ENCODE measurements around the gene CLDN6.

Gene CLDN6

DNA sequence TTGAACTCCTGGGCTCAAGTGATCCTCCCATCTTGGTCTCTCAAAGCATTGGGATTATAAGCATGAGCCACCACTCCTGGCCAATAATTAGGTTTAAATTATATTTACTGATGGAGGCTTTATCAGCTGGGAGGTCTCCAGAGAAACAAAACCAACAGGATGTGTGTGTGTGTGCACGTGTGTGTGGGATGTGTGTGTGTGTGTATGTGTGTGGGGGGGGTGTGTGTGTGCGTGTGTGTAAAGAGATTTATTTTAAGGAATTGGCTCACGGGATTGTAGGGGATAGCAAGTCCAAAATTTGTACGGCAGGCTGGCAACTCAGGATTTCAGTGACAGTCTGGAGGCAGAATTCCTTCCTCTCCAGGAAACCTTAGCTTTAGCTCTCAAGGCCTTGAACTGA, 33.0 kb upstream of the CLDN6 start:
- DNase-seq = no peak

DNA sequence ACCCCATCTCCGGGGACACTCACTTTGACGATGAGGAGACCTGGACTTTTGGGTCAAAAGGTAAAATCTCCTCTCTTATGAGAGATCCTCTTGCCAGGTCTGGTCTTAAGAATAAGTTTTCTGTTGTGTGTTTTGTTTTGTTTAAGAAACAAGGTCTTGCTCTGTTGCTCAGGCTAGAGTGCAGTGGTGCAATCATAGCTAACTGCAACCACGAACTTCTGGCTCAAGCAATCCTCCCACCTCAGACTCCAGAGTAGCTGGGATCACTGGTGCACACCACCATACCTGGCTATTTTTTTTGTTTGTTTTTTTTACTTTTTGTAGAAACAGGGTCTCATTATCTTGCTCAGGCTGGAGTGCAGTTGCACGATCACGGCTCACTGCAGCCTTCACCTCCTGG, 32.5 kb upstream of the CLDN6 start:
- no peak for DNase-seq

DNA sequence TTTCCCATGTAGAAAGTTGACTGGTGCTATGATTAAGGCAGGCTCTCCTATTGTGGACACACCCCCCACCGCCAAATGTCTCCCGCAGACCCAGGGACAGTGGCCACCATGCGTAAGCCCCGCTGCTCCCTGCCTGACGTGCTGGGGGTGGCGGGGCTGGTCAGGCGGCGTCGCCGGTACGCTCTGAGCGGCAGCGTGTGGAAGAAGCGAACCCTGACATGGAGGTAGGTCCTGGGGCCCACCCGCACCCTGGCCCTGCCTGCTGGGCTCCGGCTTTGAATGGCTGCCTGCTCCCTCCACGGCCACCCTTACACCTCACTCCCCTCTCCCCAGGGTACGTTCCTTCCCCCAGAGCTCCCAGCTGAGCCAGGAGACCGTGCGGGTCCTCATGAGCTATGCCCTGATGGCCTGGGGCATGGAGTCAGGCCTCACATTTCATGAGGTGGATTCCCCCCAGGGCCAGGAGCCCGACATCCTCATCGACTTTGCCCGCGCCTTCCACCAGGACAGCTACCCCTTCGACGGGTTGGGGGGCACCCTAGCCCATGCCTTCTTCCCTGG, 32.0 kb upstream of the CLDN6 start:
- DNase-seq = no peak

DNA sequence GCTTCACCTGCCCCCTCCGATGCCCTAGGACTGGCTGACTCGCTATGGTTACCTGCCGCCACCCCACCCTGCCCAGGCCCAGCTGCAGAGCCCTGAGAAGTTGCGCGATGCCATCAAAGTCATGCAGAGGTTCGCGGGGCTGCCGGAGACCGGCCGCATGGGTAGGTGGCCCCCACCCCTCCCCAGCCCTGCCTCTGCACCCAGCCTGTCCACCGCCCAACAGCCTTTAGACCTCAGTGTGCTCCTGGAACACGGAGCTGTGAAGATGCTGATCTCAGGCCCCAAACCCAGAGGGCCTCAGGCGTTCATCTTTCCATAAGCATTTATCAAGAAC, 29.4 kb upstream of the CLDN6 start:
- DNase-seq = no peak

DNA sequence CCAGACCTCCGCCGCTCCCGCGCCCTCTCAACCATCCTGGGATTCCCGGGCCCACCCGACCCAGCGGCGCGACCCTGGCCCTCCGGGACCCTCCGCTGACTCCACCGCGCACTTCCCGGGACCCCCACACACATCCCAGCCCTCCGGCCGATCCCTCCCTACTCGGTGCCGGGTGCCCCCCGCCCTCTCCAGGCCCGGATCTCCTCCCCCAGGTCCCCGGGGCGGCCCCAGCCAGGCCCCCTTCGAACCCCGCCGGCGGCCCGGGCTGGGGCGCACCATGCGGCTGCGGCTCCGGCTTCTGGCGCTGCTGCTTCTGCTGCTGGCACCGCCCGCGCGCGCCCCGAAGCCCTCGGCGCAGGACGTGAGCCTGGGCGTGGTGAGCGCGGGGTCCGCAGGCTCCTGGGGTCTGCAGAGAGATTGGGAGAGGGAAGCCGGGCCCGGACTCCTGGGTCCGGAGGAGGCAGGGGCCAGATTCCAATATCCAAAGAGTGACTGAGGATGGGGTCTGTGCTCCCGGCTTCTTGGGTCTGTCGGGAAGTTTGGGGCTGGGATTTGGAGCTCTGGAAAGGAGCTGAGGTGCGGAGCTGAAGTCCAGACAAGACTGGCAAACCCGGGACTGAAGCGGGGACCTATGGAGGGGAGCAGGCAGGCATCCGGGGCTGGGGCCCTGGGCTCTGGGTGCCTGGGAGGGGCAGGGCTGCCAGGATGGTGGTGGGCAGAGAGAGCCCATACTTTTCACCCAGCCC, 28.8 kb upstream of the CLDN6 start:
- no peak for DNase-seq

DNA sequence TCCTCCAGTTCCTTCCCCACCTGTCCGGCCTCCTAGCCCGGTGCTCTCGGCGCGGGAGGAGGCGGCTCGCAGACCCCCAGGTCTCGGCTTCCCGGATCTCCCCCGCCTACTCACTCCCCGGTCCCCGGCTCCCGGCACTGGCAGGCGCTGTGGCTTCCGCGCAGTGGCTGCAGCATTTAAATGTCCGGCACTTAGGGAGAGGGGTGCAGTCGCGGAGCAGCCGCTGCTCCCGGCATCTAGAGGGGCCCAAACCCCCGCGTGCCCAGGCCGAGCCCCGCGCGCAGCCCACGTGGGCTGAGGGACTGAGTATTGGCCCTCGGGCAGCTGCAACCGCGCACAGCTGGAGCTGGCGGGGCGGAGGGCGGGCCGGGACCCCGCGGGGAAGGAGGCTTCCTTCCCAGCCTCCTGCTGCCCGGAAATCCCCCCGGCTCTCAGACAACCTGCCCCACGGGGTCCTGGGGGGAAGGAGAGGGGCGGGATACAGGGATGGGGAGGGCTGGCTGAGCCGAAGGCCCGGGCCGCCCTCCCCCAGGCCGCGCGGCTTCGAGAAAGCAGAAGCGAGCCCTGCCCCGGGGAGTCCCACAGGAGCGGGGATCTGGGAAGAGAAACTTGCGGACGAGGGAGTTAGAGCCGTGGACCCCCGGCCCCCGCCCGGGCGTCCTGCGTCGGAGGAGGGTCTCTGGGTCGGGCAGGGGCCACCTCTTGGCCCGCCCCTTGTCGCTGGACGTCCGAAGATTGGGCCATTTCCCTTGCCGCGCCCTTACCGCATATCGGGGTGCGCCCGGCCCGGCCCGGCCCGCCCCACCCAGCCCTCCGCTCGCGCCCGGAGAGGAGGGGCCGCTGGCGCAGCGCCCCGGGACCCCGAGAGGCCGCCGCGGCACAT, 28.0 kb upstream of the CLDN6 start, which contains the start of gene MMP25:
MMP25 (plus strand) TSS at position 804 of the 883 bp plus-strand sequence. CDS start 357 bp downstream, outside the sequence.
- no peak for DNase-seq

DNA sequence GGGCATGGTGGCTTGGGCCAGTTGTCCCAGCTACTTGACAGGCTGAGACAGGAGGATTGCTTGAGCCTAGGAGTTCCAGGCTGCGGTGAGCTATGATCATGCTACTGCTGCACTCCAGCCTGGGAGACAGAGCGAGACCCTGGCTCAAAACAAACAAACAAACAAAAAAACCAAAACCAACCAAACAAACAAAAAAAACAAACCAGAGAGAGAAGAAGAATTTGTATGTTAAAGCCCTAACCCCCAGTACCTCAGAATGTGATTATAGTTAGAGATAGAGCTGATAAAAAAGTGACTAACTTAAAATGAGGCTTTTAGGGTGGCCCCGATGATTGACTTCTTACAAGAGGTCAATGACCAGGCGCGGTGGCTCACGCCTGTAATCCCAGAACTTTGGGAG, 26.7 kb upstream of the CLDN6 start:
- no peak for DNase-seq

DNA sequence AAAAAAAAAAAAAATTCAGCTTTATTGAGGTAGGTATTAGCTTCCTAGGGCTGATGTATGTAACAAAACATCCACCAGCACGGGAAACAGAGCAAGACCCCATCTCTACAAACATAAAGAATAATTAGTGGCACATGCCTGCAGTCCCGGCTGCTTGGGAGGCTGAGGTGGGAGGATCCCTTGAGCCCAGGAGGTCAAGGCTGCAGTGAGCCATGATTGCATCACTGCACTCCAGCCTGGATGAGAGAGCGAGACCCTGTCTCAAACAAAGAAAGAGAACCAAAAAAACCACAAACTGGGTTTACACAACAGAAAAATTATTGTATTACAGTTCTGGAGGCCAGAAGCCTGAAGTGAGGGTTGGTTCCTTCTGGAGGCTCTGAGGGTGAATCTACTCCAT, 24.4 kb upstream of the CLDN6 start:
- DNase-seq = no peak

DNA sequence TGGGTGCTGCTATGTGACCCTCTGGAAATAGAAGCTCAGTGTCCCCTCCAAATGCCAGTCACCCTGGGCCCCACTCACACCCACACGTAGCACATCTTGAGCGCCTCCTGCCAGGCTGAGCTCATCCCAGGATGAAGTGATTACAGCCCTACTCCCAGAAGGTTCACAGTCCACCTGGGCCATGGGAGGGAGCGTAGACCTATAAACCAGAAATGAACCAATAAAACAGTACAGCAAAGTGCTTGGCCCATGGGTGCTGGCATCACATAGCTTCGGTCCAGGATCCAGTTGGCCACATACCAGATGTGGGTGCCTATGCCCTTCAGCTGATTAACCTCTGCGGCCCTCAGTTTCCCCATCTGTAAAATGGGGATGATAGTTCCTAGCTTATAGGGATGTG, 20.9 kb upstream of the CLDN6 start:
- DNase-seq = no peak

DNA sequence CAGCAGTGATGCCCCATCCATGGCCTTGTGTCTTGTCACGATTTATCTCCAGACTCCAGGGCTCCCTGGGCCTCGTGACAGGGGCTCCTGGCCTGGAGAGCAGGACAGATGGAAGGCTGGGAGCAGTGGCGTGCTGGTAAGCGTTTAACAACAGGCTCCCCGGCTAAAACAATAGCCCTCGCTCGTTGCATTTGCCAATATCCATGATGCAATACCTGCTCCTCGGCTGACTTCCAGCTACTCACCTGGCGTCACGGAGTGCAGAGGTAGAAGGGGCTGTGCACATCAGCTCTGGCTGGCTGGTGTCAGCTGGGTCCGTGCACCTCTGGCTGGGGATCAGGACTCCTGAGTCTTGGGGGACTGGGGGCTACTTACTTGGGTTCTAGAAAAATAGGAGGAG, 20.3 kb upstream of the CLDN6 start:
- DNase-seq = no peak

DNA sequence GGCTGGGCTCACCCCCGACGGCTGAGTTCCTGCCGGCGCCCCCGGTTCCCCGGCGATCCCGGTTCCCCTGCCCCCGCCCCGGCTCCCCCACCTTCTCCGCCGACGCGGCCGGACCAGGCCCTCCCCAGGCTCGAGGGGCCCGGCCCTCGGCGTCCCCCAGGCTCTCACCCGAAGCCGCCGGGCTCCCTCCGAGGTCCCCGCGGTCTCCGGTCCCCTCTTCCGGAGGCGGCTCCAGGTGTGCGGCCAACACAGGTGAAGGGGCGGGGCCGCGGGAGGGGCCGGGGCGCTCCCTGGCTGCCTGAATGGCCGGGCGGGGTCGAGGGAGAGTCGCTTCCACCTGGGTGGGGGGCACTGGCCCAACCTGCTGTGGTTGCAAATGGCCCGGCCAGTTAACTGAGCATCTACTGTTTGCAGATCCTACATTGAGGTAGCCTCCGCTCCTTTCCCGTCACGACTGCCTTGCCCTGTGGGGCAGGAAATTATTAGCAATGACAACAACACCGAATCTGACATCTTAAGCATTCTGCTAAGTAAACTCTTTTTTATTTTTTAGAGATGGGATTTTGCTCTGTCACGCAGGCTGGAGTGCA, 18.8 kb upstream of the CLDN6 start, which contains the start of gene BICDL2:
BICDL2 (minus strand) TSS at position 219 of the 590 bp plus-strand sequence. CDS start 1,448 bp downstream, outside the sequence.
- no peak for DNase-seq

DNA sequence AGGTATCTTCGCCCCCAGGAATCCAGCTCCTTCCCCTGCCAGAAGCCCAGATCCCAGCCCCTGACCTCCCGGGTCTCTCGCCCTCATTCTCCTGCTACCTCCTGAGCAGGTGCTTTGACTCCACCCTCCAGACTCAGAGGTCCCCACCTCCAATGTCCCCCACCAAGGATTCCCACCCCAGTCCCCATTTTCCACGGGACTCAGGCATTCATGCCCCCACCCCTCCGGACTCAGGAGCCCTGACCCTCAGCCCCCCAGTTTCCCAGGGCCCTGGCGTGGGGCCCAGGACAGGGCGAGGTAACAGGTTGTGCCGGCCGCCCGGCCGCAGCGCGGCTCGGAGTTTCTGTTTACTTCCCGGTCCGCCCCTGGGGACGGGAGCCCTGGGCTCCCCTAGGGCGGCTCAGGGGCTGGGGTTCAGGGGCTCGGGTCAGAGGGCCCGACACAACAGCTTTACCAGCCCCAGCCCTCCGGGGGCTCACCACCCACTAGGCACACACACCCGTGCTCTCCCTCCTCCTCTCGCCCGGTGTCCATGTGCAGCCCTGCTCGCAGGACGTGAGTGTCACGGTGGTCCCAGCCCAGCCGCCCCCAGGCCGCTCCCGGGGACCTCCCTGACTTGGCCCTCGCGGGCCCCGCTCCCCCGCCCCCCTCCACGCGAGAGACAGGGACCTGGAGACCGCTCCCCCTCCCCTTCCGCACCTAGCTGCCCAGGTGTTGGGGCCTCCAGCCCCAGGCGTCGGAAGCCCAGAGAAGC, 18.2 kb upstream of the CLDN6 start:
- DNase-seq = no peak

DNA sequence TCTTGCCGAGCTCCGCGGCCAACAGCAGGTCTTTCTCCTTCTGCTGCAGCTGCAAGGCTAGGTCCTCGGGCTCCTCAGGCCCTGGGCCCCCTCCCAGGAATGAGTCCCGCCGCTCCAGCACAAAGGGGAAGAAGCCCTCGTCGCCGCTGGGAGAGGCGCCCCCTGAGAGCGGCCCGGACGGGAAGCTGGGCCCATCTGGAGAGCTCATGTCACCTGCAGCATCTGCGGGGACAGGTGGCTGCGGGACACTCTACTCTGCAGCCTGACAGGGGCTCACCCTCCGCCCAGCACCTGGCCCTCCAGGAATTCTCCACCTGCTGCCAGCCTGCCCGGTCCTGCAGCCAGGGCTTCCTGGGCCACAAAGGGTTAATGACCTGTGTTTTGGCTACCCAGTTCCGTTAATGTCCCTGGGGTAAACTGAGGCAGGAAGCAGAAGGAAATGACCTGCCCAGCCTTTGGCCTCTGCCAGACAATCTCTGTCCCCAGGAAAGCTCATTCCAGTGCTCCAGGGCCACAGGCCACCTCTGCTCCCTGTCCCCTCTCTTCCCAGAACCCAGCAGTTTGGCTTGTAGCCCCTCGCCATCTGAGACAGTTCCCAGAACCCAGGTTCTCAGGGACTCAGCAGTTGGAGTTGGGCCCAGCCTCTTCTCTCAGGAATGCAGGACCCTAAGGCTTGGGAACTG, 17.4 kb upstream of the CLDN6 start:
- DNase-seq = no peak

DNA sequence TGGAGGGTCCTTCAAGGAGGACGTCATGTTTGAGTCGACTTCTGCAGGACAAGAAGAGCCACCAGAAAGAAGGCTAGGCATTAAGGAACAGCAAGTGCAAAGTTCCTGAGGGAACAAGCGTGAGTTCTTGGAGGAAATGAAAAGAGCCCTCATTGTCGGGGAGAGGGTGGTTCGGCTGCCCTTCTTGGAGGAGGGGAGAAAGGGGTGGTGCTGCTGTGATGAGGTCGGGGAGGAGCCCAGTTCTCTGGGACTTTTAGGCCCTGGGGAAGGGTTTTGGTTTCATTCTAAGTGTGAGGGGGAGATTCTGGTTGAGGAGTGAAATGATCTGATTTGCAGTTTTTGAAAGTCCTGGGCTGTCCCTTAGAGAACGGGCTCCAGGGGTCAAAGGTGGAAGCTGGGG, 14.6 kb upstream of the CLDN6 start:
- DNase-seq = no peak

DNA sequence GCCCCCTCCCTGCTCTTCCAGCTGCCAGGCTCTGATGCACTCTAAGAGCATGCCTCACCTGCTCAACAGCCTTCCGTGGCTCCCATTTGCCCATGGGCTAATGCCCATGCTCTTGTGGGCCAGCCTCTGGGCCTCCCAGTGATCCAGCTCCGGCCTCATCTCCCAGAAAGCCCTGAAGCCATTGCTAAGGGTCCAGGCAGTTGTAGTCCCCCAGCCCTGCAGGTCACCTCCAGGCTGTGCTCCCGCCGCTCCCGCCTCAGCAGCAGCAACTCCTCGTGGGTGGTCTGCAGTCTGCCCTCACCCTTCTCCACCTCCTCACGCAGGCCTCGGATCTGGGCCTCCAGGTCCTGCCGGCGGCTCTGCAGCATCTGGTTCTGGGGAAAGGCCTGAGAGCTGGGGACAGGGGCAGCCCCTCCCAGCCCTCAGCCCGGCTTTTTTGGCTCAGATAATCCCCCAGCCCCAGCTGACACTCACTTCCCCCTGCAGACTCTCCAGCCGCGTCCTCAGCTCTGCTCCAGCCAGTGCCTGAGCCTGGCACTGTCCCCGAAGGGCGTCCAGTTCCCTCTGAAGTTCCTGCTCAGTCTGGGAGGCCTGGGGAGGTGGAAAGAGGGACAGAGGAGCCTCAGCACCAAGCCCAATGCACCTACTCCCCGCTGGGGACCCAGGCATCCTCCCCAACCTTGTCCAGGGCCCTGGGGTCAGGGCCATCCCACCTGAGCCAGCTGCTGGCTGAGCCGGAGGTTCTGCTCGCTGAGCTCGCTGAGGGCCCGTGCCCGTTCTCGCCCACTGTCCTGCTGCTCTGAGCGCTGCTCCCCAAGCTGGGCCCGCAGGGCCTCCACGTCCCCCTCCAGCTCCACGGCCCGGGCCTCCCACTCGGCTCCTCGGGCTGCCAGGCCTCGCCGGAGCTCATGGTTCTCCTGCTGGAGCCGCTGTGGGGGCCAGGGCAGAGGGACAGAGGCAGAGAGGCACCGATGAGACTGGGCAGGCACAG, 12.5 kb upstream of the CLDN6 start:
- DNase-seq = no peak

DNA sequence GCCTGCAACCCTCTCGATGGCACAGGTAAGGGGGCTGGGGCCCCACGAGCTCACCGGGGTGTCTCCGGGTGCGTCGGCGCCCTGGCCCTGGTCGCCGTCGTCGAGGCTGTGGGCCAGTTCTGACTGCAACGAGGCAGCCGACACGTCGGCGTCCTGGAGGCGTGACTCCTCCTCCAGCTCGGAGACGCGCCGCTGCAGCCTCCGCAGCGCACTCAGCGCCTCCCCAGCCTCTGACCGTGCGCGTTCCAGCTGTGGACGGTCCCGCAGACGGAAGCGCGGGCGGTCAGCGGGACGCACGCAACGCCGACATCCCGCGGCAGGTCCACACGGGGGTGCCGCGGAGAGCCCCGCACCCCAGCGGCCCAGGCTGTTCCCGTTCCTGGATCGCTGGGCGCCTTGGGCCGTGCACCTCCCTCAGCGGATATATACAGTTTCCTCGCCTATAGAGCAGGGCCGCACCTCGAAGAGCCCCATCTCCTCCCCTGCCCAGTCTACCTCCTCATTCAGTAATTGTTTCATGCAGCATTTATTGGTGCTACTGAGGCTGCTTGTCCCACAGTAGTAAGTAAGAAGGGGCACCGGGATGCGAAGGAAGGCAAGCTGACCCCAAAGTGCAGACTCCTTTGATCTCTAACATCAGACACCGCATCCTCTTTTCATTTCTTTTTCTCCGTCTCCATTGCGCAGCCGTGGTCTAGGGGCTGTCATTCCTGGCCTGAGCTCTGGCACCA, 11.7 kb upstream of the CLDN6 start:
- no peak for DNase-seq

DNA sequence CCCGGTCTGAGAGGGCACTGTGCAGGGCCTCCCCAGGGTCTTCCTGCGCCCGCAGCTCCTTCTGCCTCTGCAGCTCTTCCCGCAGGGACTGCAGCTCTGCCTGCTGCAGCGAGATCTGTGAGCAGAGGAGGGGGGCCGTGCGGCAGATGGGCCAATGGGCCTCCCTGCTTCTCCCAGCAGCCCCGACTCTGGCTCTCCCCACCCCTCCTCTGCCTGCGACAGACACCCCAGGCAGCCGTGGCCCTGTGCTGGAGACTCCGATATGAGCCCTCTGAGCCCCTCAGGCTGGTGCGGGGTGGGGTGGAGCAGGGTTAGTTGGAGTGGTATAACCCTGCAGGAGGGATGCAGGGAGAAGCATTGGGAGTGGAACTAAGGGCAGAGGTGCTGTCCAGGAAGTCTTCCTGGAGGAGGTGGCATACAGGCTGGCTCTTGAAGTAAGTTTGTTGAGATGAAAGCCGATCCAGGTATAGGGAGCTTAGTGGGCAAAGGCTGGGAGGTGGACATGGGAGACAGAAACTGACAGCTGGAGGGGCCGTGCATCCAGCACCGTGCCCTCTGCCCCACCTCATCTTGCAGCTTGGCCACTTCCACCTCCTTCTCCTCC, 10.8 kb upstream of the CLDN6 start:
- DNase-seq = no peak

DNA sequence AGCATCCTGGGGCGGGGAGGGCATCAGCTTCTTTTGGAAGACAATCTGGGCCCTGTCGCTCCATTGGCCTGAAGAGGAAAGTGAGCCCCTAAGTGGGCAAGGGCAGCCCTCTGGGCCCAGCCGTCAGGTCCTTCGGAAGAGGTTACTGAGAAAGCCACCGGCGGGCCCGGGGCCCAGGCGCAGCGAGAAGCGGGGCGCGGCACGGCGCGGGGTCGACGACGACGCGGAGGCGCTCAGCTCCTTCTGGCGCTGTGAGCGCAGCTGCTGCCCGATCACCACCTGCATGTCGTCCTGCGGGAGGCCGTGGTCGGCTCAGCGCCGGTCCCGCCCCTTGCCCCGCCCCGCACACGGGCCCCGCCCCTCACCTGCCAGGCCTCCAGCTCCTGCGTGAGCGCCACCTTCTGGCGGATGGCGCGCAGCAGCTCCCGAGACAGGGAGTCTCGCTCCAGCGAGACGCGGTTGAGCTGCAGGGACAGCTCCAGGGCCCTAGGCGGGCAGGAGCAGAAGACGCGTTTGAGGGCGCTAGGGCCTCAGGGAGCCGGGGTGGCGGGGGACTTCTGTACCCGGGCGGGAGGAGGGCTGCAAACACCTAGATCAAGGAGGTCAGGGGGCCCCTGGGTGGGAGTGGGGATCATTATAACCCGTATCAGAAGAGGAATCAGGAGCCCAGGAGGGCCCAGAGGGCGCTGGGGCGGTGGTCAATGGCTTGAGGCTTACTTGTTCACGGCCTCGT, 10.2 kb upstream of the CLDN6 start:
- no peak for DNase-seq

DNA sequence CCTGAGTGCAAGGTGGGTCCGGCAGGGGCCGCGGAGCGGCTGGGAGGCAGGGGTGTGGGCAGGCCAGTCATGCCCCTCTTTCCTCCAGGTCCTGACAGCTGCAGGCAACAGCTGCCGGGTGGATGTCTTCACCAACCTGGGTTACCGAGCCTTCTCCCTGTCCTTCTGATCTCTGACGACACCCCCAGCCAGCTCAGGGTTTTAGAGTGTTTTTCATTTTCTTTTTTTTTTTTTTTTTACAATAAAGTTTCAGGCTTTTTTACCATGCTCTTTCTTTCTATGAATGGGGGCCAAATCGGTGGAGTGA, 9.5 kb upstream of the CLDN6 start:
- no peak for DNase-seq

Measured in T1000 (cell line).